ENCODE measurements around the gene IFNA6. TPM values are rescaled to one million over a fixed set of nuclear protein-coding genes. Genes with fewer than 3 reads are reported as not detected.

Gene IFNA6
- total and polyA plus RNA-seq, 2 of the 4 experiments (the other 2 are of a cell fraction) = not detected

DNA sequence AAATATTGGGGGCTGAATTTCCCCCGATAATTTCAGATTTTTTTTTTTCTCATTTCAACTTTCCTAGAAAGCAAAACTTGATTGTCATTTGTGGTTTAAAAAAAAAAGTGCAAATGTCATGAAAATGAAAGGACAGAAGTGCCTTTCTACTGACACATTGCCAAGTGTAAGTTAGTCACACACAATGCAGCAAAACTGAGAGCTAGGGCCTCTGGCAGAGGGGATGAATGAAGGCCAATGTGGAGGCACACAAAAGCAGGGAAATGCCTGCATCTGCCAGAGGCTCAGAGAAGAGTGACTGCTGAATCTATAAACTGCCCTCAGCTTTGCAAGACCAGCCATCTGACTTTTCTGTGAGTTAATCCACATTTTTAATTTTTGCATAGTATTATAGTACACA lies 38.8 kb downstream of the IFNA6 start:
- no peak overlapping the region for H3K4me2 ChIP-seq (ENCODE audit: low read depth, low read length)
- no peak overlapping the region for H2AFZ ChIP-seq (replicated peaks; ENCODE audit: low read length, poor library complexity)
- H3K23ac ChIP-seq (ENCODE audit: low read depth, low read length) = no peak overlapping the region
- ChIA-PET CTCF (interaction anchor here (0.9 kb wide), 1 partner anchor 129 kb away, joined by 3 read pairs; no protein-coding TSS in a partner anchor), POLR2A (ENCODE audit: unreplicated experiment) (no interaction called here)
- BruUV-seq (replicated peaks) = no TSS peak
- ATAC-seq (ENCODE audit: low read depth) (no peak), DNase-seq (no peak)
- H2AK5ac ChIP-seq (ENCODE audit: low read depth, low read length) = no peak overlapping the region
- dilution Hi-C loops (cut with HindIII; ENCODE audit: low sequenced_read_pairs, unreplicated experiment) (no loop called here), intact Hi-C loops (cut with micrococcal nuclease) (no loop called here), in situ Hi-C loops (cut with MboI; ENCODE audit: low sequenced_read_pairs) (loop anchor here (25.0 kb wide), 1 partner anchor 950 kb away; no protein-coding TSS in a partner anchor)
- peaks cover 12% of the 10 kb centered on the region for H3K27me3 ChIP-seq (ENCODE audit: control insufficient read depth, insufficient read depth, low read length)
- no peak overlapping the region for H2BK15ac ChIP-seq (ENCODE audit: low read depth, low read length)
- no peak overlapping the region for H2BK20ac ChIP-seq (ENCODE audit: low read depth, low read length)
- H2AK9ac ChIP-seq (replicated peaks; ENCODE audit: low read depth, low read length, poor library complexity) = no peak overlapping the region
- H3K9me3 ChIP-seq (ENCODE audit: control insufficient read depth, insufficient read depth, low read length) = no peaks in the 10 kb centered on the region
- no peak overlapping the region for H4K8ac ChIP-seq (ENCODE audit: low read depth in 2 of 2, low read length in 2 of 2)
- H3K36me3 ChIP-seq (ENCODE audit: control insufficient read depth, insufficient read depth, low read length) = no peaks in the 10 kb centered on the region
- no peak overlapping the region for H3K14ac ChIP-seq (replicated peaks; ENCODE audit: low read depth, low read length)
- TF ChIP-seq MAZ (IDR thresholded peaks at IDR 0.05; ENCODE audit: borderline replicate concordance, low read depth, low read length) = no peak
- peaks cover 2% of the 10 kb centered on the region; the same call in 1 of the 2 replicates for H3K4me1 ChIP-seq (ENCODE audit: control insufficient read depth, insufficient read depth, low read length)
- no peak overlapping the region for H3K9ac ChIP-seq (ENCODE audit: low read depth, low read length)
- H3K79me1 ChIP-seq (ENCODE audit: low read depth in 1 of 2, low read length in 2 of 2) = no peaks in the 10 kb centered on the region
- H3K27ac ChIP-seq (ENCODE audit: insufficient read depth, low read length) = no peak overlapping the region
- no peak overlapping the region for H3K4ac ChIP-seq (ENCODE audit: low read depth, low read length)
- no CpG with 5 or more reads among the region's 1 CpG for WGBS, 2 experiments (ENCODE audit: extremely low coverage in 2 of 2, insufficient read length in 1 of 2)
- H3K9me1 ChIP-seq (ENCODE audit: insufficient read depth, low read length) = no peaks in the 10 kb centered on the region
- no peak overlapping the region for H2BK120ac ChIP-seq (ENCODE audit: low read depth, low read length)
- H4K91ac ChIP-seq (ENCODE audit: insufficient read depth, low read depth, low read length) = no peak overlapping the region
- no peak overlapping the region for H3K18ac ChIP-seq (ENCODE audit: low read depth, low read length)
- H3K56ac ChIP-seq (ENCODE audit: extremely low read depth, insufficient read depth, low read length) = no peak overlapping the region
- H2BK5ac ChIP-seq (ENCODE audit: low read depth, low read length, poor library complexity, severe bottlenecking) = no peak overlapping the region
- H4K5ac ChIP-seq (ENCODE audit: low read depth, low read length) = no peak overlapping the region
- H4K20me1 ChIP-seq (ENCODE audit: insufficient read depth, low read length) = no peaks in the 10 kb centered on the region
- H3K4me3 ChIP-seq (ENCODE audit: insufficient read depth, low read depth, low read length) = no peak overlapping the region

Measured in IMR-90 (cell line).